Esophagus muscularis mucosa (tissue), 3 donors: ENCODE measurements around the gene CCDC34.

Experiments
- CTCF ChIP-seq, 3 experiments: fragments of 200-600 bp in 2 of 3; fragments of 450-650 bp in 1 of 3; sonication (generic) in 2 of 3; IDR thresholded peaks; one replicate each; pipeline ENCODE4 v1.5.1; 2017 to 2019; ENCODE audit warnings: antibody characterized with exemption in 3 of 3, mild to moderate bottlenecking in 2 of 3, moderate library complexity in 1 of 3
- POLR2A ChIP-seq: fragments of 450-650 bp; IDR thresholded peaks from one replicate; pipeline ENCODE4 v1.6.1; 2017; ENCODE audit warnings: antibody characterized with exemption, moderate library complexity, mild to moderate bottlenecking, low read depth

- TF ChIP-seq CTCF (IDR thresholded peaks at IDR 0.05) (no peak), POLR2A (no peak)
Observed at GRCh38 chr11:27409742-27410141, 46.7 kb upstream of the CCDC34 start.
